ENCODE data around the gene ANKRD34A. TPM values are rescaled to one million over a fixed set of nuclear protein-coding genes. Genes with fewer than 3 reads are reported as not detected.

The ANKRD34A gene
- total RNA-seq, 1 donor from 2014 or later = under 0.01 TPM

DNA sequence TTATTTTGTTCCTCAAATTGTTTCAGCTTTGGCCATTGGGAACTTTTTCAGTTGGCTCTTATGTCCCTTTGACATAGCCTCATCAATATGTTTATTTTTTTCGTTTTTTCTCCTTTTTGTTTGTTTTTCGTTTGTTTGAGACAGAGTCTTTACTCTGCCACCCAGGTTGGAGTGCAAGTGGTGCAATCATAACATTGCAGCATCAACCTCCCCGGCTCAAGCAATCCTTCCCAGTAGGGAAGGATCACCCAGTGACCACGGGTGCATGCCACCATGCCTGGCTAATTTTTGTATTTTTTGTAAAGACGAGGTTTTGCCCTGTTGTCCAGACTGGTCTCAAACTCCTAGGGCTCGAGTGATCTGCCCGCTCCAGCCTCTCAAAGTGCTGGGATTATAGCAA is 8.2 kb upstream of the ANKRD34A start:
- DNase-seq (ENCODE audit: low read depth in 2 of 2) = no peak

DNA sequence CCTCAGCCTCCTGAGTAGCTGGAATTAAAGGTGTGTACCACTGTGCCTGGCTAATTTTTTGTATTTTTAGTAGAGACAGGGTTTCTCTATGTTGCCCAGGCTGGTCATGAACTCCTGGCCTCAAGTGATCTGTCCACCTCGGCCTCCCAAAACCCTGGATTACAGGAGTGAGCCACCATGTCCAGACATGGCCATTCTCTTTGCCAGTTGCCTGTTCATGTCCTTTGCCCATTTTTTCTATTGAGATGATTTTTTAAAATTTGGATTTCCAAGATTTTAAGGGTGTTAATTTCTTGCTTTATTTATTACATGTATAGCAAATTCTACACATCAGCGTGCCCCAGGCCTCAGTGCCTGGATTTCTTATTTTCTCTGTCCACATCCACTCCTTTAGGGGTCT is 2.9 kb upstream of the ANKRD34A start:
- DNase-seq (ENCODE audit: low read depth in 2 of 2) = no peak

DNA sequence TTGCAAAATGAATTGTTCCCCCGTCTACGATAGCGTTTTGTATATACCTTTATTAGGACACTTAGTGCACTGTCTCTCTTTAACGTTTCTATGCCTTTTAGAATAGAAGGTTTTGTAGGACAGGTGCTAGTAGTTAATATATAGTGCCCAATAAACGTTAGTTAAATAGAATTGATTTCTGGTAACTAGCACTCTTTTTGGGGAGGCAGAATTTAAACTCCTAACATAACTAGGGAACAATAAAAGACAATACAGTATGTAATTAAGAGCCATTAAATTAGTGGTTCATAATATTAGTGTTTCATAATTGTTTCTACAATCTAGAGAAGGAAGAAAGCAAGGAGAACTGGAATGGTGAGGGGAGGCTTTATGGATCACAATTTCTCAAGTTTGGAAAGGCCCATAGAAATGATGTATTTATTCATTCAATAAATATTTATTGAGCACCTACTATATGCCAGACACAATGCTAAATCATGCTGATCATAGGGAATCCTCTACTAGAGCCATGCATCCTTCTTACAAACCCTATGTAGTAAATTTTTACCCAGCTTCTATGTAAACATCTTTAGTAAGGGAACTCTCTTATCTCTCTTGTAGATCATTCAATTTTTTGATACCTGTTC is 857 bp upstream of the ANKRD34A start:
- DNase-seq (ENCODE audit: low read depth in 2 of 2) = no peak

DNA sequence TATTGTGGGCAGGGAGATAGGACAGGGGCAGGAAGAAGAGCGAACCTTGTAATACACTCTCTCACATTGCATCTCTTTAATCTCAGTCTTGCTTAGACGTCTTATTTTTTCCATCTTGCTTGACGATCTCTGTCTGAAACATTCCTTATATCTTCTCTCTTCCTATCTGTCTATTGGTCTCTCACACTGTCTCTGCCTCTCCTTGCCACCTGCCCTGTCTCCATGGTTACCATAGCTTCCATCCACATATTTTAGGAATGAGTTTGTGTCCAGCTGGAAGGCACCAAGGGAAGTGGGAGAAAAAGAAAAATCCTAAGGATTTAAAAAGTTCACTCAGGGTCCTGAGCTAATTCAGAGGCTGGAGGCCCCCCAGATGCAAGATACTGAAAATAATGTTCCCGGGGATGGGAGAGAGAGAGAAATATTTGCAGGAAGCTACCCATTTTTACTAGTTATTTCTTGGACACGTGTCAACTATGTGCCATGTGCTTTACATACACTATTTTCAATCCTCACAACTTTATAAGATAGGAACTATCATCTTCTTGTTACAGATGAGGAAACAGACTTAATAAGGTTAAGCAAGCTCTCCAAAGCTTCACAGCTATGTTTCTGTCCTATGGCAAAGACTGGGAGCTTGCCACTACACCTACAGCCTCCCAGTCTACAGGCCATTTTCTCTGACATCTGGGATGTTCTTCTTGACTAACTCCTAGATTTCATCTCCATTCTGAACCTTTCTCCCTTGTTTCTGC is 933 bp downstream of the ANKRD34A start:
- peak in 1 of 2 donors; percentile 35 for DNase-seq (ENCODE audit: low read depth in 2 of 2)

DNA sequence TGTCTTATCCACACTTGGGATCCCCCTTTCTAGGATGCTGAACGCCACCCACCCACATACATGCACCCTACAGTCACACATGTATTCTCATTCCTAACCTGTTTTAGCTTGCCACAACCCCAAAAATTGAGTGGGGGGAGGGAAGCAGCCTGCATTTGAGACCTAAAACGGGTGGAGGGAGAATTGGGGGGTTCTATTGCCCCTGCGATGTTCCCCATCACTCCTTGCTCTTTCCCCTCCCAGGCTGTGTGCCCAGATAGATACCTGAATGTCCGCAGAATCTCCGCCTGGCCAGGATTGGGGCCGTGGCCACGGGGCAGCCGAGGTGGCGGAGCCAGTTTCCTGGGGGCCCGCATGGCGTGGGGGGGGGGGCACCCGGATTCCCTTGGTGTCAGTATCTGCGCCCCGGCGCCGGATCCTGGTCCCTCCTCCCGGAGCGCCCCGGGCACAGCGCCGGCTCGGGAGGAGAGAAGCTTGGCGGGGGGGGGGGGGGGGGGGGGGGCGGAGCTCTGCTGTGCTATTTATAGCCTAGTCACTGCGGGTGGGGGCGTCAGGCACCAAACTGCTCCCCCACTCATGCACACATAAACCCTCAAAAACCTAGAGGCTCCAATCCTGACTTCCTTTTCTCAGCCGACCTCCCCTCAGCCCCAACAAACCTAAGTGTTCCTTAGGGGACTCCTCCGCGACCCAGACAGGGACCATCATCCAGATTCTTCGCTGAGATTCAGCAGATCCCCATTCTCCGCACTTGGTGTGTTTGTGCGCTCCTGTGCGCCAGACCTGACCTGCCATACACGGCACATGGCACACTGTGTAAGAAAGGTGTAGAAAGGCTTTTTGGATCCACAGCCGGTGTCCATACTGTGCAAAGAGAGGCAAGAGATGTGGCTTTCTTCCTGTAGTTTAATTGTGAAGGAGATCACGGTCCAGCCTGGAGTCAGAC is 1.9 kb downstream of the ANKRD34A start:
- DNase-seq (ENCODE audit: low read depth in 2 of 2) = no peak

DNA sequence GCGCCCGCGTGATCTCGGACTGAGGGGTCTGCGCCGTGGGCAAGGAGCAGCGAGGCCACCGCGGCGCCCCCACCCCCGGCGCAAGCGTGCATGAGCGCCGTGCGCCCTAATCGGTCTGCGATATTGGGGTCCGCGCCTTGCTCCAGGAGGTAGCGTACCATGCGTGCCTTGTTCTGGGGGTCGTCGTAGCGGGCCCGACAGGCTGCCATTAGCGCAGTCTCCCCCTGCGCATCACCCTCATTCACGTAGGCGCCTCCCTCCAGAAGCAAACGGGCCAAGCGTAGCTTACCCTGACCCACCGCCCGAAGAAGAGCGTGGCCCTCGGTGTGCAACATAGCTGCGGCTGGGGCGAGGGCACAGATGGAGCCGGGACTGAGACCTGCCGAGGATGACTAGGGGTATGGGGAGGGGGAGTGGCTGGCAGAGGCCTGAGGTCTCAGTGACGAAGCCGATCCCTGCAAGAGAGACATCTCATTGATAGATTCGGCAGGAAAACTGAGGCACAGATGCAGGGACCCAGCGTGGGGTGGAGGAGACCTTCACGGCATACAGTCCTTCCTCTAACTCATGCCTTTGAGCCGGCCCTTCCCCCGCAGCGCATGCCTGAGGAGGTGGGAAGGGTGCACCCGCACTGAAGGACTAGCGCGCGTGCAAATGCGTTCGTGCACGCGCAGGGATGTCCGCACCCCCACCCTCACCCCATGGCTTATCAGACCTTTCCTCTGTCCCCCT is 2.8 kb downstream of the ANKRD34A start:
- DNase-seq (ENCODE audit: low read depth in 2 of 2) = no peak

DNA sequence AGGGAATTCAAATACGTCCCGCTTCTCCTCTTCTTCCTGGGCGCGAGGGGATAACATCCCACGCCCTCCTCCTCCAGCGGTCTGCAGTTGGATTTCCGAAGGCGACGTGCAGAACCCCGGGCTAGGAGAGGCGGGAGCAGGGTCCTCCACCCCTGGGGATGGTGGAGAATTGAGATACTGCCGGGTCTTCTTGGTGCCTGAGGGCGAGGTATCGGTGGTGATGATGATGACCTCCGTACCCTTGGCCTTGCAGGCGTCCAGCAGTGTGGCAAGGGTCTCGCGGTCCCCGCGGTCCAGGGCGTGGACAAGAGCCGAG is 3.3 kb downstream of the ANKRD34A start:
- no peak for DNase-seq (ENCODE audit: low read depth in 2 of 2)

DNA sequence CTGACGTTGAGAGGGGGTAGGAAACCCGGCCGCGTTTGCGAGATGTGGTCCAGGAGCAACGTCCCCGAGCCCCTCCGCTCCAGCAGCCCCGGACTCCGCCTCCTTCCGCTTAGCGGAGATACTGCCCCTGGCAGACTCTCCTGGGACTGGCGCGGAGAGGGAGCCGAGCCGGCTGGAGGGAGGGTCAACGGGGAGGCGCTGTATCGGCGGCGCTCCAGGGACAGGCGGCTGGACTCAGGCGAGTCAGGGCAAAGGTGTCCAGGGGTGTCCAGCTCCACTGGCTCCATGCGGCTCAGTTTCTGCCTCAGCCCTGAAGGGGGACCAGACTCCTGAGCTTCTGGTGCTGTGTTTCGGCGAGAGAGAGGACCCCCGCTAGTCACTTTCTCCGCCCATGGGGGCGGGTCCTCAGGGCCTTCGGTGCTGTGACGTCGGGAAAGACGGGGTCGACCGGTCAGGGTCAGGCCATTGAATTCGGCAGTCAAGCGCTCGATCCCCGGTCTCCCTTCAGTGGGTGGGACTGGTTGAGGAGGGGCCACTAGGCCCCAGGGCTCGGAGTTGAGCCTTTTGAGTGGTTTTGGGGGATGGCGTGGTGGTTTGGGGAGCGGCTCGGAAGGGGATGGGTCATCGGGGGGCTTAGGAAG is 3.8 kb downstream of the ANKRD34A start:
- peak; percentile 55 to 64 for DNase-seq (ENCODE audit: low read depth in 2 of 2)

DNA sequence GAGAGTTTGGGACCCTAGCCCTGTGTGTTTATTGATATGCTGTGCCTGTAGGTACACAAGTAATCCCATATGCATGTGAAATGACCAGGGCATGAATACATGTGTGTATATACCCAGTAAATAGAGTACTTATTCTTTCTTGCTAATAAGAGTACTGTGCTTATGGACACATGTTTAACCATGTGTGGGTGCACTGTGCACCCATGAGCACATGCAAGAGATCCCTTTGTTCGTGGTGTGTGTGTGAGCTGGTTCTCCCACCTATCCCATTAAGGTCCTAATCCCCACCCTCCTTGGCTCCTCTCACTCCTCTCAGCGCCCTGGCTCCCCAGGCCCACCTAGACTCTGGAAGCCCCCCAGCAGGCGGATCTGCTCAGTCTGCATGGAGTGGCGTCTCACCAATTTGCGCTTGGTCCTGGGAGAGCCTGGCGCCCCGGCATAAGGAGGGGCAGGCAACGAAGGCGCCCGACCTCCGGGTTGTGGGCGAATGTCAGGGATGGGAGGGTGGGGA is 4.4 kb downstream of the ANKRD34A start:
- DNase-seq (ENCODE audit: low read depth in 2 of 2) = no peak

DNA sequence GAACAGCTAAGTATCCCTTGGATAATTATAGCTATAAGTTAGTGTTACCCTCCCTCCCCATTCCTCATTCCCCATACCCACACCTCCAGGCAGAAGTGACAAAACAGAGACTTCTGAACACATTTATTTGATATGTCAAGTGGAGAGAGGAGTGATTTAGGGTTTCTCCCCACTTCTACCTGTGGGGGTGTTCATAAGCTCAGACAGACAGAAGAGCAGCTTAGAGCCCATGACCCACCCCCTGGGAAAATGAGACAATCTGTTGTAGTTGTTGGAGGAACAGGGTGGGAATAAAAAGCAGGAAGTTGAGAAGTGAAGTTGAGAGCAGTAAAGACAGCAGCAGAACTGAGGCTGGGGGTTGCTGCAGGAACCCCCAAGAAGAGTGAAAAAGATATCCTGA is 5.0 kb downstream of the ANKRD34A start:
- no peak for DNase-seq (ENCODE audit: low read depth in 2 of 2)

DNA sequence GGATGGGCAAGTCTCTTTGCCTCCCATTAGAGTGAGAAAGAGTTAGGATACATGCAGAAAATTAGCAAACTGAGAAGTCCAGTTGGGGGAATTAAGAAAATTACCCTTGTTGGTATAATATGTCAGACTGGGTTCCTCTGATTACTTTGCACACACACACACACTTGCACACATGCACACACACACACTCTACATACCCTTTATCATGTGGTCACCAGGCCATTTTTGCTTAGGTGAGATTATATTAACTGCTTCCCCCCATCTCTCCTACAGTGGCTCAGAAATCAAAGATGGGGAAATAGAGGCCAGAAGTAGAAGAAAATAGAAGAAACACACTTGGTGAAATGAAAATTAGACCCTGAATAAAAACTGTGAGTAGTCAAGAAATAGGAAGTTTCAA is 5.6 kb downstream of the ANKRD34A start:
- no peak for DNase-seq (ENCODE audit: low read depth in 2 of 2)

DNA sequence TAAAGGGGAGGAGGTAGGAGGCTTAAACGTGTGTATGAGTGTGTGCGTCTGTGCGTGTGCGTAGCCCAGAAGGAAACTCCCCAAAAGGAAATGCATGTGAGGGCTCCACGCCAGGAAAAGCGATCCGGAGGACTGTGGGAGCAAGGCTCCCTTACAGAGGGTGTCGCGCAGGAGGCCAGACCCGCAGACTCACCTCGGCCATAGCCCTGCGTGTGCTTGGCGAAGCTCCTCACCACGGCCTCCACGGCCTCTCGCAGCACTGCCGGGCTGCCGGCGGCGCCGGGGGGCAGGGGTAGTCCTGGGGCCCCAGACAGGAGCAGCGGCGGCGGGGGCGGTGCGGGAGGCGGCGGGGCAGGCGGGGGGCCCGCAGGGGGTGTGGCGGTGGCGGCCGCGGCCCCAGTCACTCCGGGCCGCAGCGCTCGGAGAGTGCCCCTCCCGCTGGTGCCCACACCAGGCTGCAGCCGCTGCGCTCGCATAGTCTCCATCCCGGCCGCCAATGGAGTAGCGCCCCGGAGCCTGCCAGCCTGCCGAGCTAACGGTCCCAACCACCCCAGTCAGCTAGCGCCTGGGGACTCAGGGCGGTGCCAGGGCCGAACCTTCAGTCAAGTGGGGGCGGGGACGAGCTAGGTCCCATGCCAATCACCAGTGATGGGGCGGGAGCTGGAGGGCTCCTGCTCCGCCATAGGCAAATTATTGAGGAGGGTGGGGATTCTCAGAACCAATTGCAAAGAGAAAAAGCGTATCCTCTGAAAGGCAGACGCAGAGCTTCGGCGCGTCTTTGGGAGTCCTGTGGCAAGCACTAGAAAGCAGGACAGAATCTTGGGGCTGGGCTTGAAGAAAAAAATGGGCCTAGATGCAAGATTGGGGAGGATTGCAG is 6.7 kb downstream of the ANKRD34A start, which contains the start of gene LIX1L:
LIX1L (minus strand) TSS at position 575 of the 877 bp plus-strand sequence; CDS start at position 485, 90 bp downstream.
- DNase-seq (ENCODE audit: low read depth in 2 of 2) = peak; percentile 96 to 97

DNA sequence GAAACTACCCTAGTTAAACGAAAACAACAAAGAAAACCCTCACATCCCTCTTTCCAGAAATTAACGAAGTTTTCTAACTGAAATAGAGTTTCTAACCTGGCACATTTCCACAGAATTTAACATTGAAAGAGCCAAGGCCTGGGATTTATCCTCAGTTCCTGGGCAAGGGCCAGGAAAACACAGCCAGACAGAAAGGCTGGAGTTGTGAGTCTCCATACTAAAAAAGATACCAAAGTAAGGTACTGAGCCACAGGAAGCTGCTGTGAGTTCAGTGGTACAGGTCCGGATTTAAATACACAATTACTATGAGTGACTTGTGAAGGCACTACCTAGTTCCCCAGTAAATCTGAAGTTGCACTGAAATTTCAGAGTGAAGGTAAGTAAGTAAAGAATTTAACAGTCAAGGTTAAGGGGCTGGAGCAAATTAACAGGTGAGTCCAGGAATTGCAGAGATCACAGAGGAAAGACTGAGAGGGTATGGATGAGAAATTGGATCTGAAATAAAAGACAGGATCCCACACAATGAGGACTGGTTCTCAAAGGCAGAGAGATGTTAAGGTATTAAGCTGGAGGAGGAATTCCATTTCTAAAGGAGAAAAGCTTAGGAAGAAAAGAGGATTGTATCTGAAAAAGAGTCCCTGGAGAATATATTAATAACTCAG is 7.5 kb downstream of the ANKRD34A start:
- peak; percentile 21 to 70 for DNase-seq (ENCODE audit: low read depth in 2 of 2)

DNA sequence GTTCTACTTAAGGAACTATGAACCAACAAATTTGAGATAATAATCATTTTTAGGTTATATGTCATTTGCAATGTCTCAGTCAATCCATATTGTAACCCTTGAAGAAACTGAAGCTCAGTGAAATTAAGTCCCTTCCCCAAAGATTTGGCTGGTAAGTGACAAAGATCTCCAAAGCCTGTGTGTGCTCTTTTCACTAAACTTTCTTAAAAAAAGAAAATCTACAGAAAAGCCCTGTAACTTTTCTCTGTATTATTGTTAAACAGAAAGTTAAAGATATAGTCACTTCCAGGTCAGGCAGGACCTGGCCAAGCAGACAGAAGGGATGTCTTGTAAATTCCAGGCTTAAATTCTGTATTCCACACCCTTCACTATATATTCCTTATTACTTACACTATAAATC is 8.0 kb downstream of the ANKRD34A start:
- DNase-seq (ENCODE audit: low read depth in 2 of 2) = peak in 1 of 2 donors; percentile 11

DNA sequence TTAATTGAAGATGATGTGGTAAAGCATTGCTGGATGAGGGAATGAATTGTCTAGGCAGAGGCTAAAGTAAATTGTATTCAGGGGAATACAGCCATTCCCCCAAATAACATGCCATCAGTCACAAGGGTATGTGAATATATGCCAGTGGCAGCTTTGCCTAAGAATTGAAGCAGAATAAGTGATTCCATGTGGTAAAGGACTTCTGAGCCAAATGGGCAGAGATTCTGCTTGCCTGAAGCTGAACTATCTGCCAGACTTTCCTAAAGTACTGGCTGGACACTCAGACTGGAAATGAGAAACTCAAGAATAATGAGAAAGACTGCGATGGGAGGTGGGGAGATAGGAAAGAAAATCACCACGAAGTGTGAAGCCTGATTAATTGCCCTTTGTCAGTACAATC is 8.9 kb downstream of the ANKRD34A start:
- DNase-seq (ENCODE audit: low read depth in 2 of 2) = peak in 1 of 2 donors; percentile 19

DNA sequence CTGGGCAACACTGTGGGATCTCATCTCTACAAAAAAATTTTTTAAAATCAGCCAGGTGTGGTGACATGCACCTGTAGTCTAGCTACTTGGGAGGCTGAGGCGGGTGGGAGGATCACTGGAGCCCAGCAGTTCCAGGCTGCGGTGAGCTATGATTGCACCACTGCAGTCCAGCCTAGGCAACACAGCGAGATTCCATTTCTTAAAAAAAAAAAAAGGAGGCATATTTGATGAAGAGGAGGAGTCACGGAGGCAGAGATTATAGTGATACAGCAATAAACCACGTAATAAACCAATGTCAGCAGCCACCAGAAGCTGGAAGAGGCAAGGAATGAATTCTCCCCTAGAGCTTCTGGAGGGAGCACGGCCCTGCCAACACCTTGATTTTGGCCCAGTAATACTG is 10.5 kb downstream of the ANKRD34A start:
- no peak for DNase-seq (ENCODE audit: low read depth in 2 of 2)

DNA sequence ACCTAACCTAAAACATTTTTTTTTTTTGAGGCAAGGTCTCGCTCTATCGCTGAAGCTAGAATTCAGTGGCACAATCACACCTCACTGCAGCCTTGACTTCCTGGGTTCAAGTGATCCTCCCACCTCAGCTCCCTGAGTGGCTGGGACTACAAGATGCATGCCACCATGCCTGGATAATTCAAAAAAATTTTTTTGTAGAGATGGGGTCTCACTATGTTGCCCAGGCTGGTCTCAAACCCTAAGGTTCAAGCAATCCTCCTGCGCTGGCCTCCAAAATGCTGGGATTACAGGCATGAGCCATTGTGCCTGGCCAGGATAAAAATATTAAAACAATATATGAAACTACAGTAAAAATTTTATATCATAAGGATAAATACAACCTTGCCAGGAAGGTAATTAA is 11.5 kb downstream of the ANKRD34A start:
- DNase-seq (ENCODE audit: low read depth in 2 of 2) = no peak

DNA sequence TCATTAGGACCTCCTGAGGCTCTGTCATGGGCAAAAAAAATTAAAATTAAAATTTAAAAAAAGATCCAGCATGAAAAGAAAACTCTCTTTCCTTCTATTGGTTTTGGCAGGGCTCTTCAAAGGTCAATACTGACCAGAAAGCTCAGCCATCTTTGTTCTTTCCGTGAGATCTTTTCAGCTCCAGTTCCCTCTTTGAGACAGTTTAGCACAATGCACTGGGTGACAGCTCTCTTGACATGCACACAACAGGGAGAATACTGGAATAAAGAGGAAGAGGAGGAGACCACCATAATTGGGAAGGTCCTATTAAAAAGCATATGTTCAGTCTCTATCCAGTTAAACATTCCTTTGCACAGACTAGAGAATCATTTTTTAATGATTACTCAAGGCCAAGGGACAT is 12.8 kb downstream of the ANKRD34A start:
- no peak for DNase-seq (ENCODE audit: low read depth in 2 of 2)

DNA sequence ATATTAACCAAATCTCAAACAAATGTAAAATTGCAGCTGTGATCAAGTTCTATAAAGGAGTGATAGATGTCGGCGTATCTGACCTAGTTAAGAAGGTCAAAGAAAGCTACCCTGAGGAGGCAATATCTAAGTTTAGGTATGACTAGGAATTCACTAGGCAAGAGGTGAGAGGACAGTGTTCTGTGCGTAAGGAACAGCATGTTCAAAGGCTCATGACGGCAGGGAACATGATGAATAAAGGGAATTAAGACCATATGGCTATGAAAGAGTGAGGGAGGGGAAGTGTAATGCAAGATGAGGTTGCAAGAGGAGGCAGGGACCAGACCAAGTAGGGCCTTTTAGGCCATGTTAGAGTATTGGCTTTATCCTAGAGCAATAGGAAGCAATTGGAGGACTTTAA is 15.2 kb downstream of the ANKRD34A start:
- DNase-seq (ENCODE audit: low read depth in 2 of 2) = no peak
